Memory B cell (primary cell): ENCODE measurements around the gene SYNJ2.

Experiments
- ATAC-seq: fragments of 150-1000 bp; cut with Tn5 transposase; 2 replicates; pipeline ENCODE4 v1.10.0; 2021; ENCODE audit warnings: low read depth, mild to moderate bottlenecking, moderate library complexity
- DNase-seq, 2 donors: peaks; one replicate each; pipeline ENCODE4 v3.0.0; 2022; ENCODE audit warnings: low spot score in 2 of 2
- H3K27ac Mint-ChIP-seq: one replicate; pipeline ENCODE4 v1.8.0; 2022; ENCODE audit warnings: mild to moderate bottlenecking, moderate library complexity, mixed read lengths
- H3K27me3 Mint-ChIP-seq: one replicate; pipeline ENCODE4 v1.8.0; 2022; ENCODE audit warnings: mixed read lengths
- H3K36me3 Mint-ChIP-seq: one replicate; pipeline ENCODE4 v1.8.0; 2022; ENCODE audit warnings: mild to moderate bottlenecking, mixed read lengths
- H3K4me1 Mint-ChIP-seq: one replicate; pipeline ENCODE4 v1.8.0; 2022; ENCODE audit warnings: mixed read lengths
- H3K4me3 Mint-ChIP-seq: one replicate; pipeline ENCODE4 v1.8.0; 2022; ENCODE audit warnings: mild to moderate bottlenecking, moderate library complexity, mixed read lengths
- H3K9me3 Mint-ChIP-seq: one replicate; pipeline ENCODE4 v1.8.0; 2022; ENCODE audit warnings: mixed read lengths

The SYNJ2 gene

GRCh38 chr6:158026054-158026900 lies 44.6 kb downstream of the SYNJ2 start:
- no peaks in the 10 kb centered on the region for H3K36me3 Mint-ChIP-seq
- DNase-seq (peak; percentile 65 to 71), ATAC-seq (peak; percentile 75)
- no peaks in the 10 kb centered on the region for H3K9me3 Mint-ChIP-seq
- H3K4me1 Mint-ChIP-seq, result peaks cover 20% of the 10 kb centered on the region
- no peaks in the 10 kb centered on the region for H3K27me3 Mint-ChIP-seq
- peak overlapping the region; percentile 94 for H3K27ac Mint-ChIP-seq
- peak overlapping the region; percentile 85 for H3K4me3 Mint-ChIP-seq

GRCh38 chr6:158026901-158027589 lies 45.4 kb downstream of the SYNJ2 start:
- no peaks in the 10 kb centered on the region for H3K36me3 Mint-ChIP-seq
- peak overlapping the region; percentile 85 for H3K4me3 Mint-ChIP-seq
- H3K27me3 Mint-ChIP-seq, result no peaks in the 10 kb centered on the region
- H3K9me3 Mint-ChIP-seq, result no peaks in the 10 kb centered on the region
- peak; percentile 35 for ATAC-seq
- H3K27ac Mint-ChIP-seq, result peak overlapping the region; percentile 94
- peaks cover 28% of the 10 kb centered on the region for H3K4me1 Mint-ChIP-seq
- DNase-seq, result no peak

GRCh38 chr6:158027590-158028285 lies 46.1 kb downstream of the SYNJ2 start:
- Mint-ChIP-seq H3K36me3 (no peaks in the 10 kb centered on the region), H3K9me3 (no peaks in the 10 kb centered on the region), H3K27me3 (no peaks in the 10 kb centered on the region), H3K4me1 (peaks cover 28% of the 10 kb centered on the region), H3K4me3 (no peak overlapping the region), H3K27ac (peak overlapping the region; percentile 94)
- DNase-seq (no peak), ATAC-seq (no peak)

GRCh38 chr6:158028421-158028820 lies 46.8 kb downstream of the SYNJ2 start:
- Mint-ChIP-seq H3K4me3 (no peak overlapping the region), H3K9me3 (no peaks in the 10 kb centered on the region), H3K36me3 (no peaks in the 10 kb centered on the region), H3K4me1 (peaks cover 28% of the 10 kb centered on the region), H3K27me3 (no peaks in the 10 kb centered on the region), H3K27ac (peak overlapping the region; percentile 94)
- no peak for ATAC-seq
- DNase-seq, result no peak

- ATAC-seq, result no peak
- Mint-ChIP-seq H3K4me3 (no peak overlapping the region), H3K36me3 (peaks cover 2% of the 10 kb centered on the region), H3K9me3 (no peaks in the 10 kb centered on the region), H3K27ac (no peak overlapping the region), H3K27me3 (no peaks in the 10 kb centered on the region), H3K4me1 (peaks cover 28% of the 10 kb centered on the region)
- no peak for DNase-seq
These were observed 47.2 kb downstream of the SYNJ2 start for GRCh38 chr6:158028876-158029275.

GRCh38 chr6:158029668-158030230 lies 48.1 kb downstream of the SYNJ2 start:
- Mint-ChIP-seq H3K36me3 (peaks cover 4% of the 10 kb centered on the region), H3K4me3 (no peak overlapping the region), H3K4me1 (peaks cover 28% of the 10 kb centered on the region), H3K27ac (no peak overlapping the region), H3K27me3 (no peaks in the 10 kb centered on the region), H3K9me3 (no peaks in the 10 kb centered on the region)
- ATAC-seq (no peak), DNase-seq (no peak)

- DNase-seq (no peak), ATAC-seq (no peak)
- Mint-ChIP-seq H3K4me3 (peak overlapping the region; percentile 50), H3K27me3 (no peaks in the 10 kb centered on the region), H3K9me3 (no peaks in the 10 kb centered on the region), H3K36me3 (peaks cover 7% of the 10 kb centered on the region), H3K4me1 (peaks cover 28% of the 10 kb centered on the region), H3K27ac (peak overlapping the region; percentile 89)
These were observed 49.0 kb downstream of the SYNJ2 start for GRCh38 chr6:158030380-158031300.

GRCh38 chr6:158031381-158032353 lies 50.0 kb downstream of the SYNJ2 start:
- peaks cover 19% of the 10 kb centered on the region for H3K4me1 Mint-ChIP-seq
- H3K36me3 Mint-ChIP-seq, result peaks cover 14% of the 10 kb centered on the region
- DNase-seq (peak in 1 of 2 donors; percentile 24), ATAC-seq (peak; percentile 9)
- H3K4me3 Mint-ChIP-seq, result peak overlapping the region; percentile 50
- peaks cover 4% of the 10 kb centered on the region for H3K9me3 Mint-ChIP-seq
- no peaks in the 10 kb centered on the region for H3K27me3 Mint-ChIP-seq
- peak overlapping the region; percentile 89 for H3K27ac Mint-ChIP-seq

GRCh38 chr6:158032354-158032733 lies 50.7 kb downstream of the SYNJ2 start:
- Mint-ChIP-seq H3K27me3 (no peaks in the 10 kb centered on the region), H3K27ac (no peak overlapping the region), H3K4me3 (no peak overlapping the region), H3K4me1 (peaks cover 15% of the 10 kb centered on the region), H3K36me3 (peaks cover 14% of the 10 kb centered on the region), H3K9me3 (peaks cover 4% of the 10 kb centered on the region)
- DNase-seq (no peak), ATAC-seq (no peak)

GRCh38 chr6:158033077-158033750 lies 51.6 kb downstream of the SYNJ2 start:
- H3K9me3 Mint-ChIP-seq, result peaks cover 4% of the 10 kb centered on the region
- H3K27me3 Mint-ChIP-seq, result no peaks in the 10 kb centered on the region
- no peak for DNase-seq
- H3K27ac Mint-ChIP-seq, result no peak overlapping the region
- H3K36me3 Mint-ChIP-seq, result peaks cover 16% of the 10 kb centered on the region
- no peak overlapping the region for H3K4me3 Mint-ChIP-seq
- peaks cover 15% of the 10 kb centered on the region for H3K4me1 Mint-ChIP-seq
- no peak for ATAC-seq

- ATAC-seq, result no peak
These were observed 52.4 kb downstream of the SYNJ2 start for GRCh38 chr6:158033751-158034702.

More at GRCh38 chr6:158033751-158034702, 52.4 kb downstream of the SYNJ2 start:
- no peak overlapping the region for H3K4me3 Mint-ChIP-seq
- no peak overlapping the region for H3K27ac Mint-ChIP-seq
- peaks cover 15% of the 10 kb centered on the region for H3K4me1 Mint-ChIP-seq
- no peak for DNase-seq
- no peaks in the 10 kb centered on the region for H3K27me3 Mint-ChIP-seq
- peaks cover 16% of the 10 kb centered on the region for H3K36me3 Mint-ChIP-seq
- peaks cover 4% of the 10 kb centered on the region for H3K9me3 Mint-ChIP-seq
